Measurements from ENCODE around the gene OR2AJ1. TPM values are rescaled to one million over a fixed set of nuclear protein-coding genes. Genes with fewer than 3 reads are reported as not detected.

OR2AJ1 gene
- total RNA-seq, 2 experiments from 2014 or later, result not detected

DNA sequence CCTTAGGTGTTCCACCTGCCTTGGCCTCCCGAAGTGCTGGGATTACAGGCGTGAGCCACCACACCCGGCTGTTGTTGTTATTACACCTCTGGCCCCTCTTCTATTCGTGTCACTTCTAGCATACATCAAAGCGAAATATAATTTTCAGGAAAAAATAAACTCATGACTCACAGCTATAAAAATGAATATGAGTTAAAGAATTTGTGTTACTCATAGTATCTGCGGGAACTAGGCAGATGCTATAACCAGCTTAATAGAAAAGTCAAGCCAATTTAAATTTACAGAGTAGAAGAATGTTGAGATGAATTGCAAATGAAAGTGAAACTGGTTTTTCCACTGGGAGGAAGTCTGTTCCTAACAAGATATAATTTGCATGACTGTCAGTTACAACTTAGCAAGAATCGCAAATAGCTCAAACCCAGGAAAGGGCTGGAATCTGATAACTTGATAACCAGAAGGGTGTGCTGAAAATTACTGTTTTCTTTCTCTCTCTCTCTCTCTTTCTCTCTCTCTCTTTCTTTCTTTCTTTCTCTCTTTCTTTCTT is 18.1 kb upstream of the OR2AJ1 start:
- Histone ChIP-seq H3K4me2 (ENCODE audit: low read length) (no peak overlapping the region), H3K9me3 (ENCODE audit: low read length) (no peaks in the 10 kb centered on the region), H3K79me2 (ENCODE audit: insufficient read depth, low read depth, low read length) (no peaks in the 10 kb centered on the region), H3K9me2 (ENCODE audit: insufficient read depth, low read length) (no peaks in the 10 kb centered on the region), H2AFZ (ENCODE audit: low read length) (no peak overlapping the region), H3K36me3 (ENCODE audit: insufficient read depth, low read length) (no peaks in the 10 kb centered on the region), H3K4me1 (ENCODE audit: insufficient read depth, low read length, poor library complexity, severe bottlenecking) (no peaks in the 10 kb centered on the region), H3K27ac (ENCODE audit: low read depth, low read length, poor library complexity, severe bottlenecking) (no peak overlapping the region), H3K4me3 (ENCODE audit: low read depth, low read length, poor library complexity, severe bottlenecking) (no peak overlapping the region), H4K20me1 (ENCODE audit: insufficient read depth, low read length) (no peaks in the 10 kb centered on the region)
- POLR2A ChIA-PET, result interaction anchor here (0.6 kb wide), 1 partner anchor 365 kb away, joined by 4 read pairs; no protein-coding TSS in a partner anchor
- DNase-seq (ENCODE audit: low spot score), result no peak
- BruUV-seq (replicated peaks), result no TSS peak
- TF ChIP-seq CTCF (conservative IDR thresholded peaks at IDR 0.05; ENCODE audit: low read length), result no peak
- no peak for TF ChIP-seq EZH2phosphoT487 (IDR thresholded peaks at IDR 0.05; ENCODE audit: borderline replicate concordance, low read depth, low read length)
- CTCF ChIA-PET (ENCODE audit: unreplicated experiment), result no interaction called here
- intact Hi-C loops (cut with micrococcal nuclease; ENCODE audit: unreplicated experiment), result no loop called here

GRCh38 chr1:247908766-247909165 is 15.9 kb upstream of the OR2AJ1 start:
- Histone ChIP-seq H4K20me1 (ENCODE audit: insufficient read depth, low read length) (no peaks in the 10 kb centered on the region), H3K36me3 (ENCODE audit: insufficient read depth, low read length) (no peaks in the 10 kb centered on the region), H3K4me2 (ENCODE audit: low read length) (no peak overlapping the region), H3K4me3 (ENCODE audit: low read depth, low read length, poor library complexity, severe bottlenecking) (no peak overlapping the region), H3K4me1 (ENCODE audit: insufficient read depth, low read length, poor library complexity, severe bottlenecking) (no peaks in the 10 kb centered on the region), H2AFZ (ENCODE audit: low read length) (no peak overlapping the region), H3K79me2 (ENCODE audit: insufficient read depth, low read depth, low read length) (no peaks in the 10 kb centered on the region), H3K9me3 (ENCODE audit: low read length) (no peaks in the 10 kb centered on the region), H3K27ac (ENCODE audit: low read depth, low read length, poor library complexity, severe bottlenecking) (no peak overlapping the region), H3K9me2 (ENCODE audit: insufficient read depth, low read length) (no peaks in the 10 kb centered on the region)
- TF ChIP-seq EZH2phosphoT487 (IDR thresholded peaks at IDR 0.05; ENCODE audit: borderline replicate concordance, low read depth, low read length) (no peak), CTCF (conservative IDR thresholded peaks at IDR 0.05; ENCODE audit: low read length) (no peak)
- CTCF ChIA-PET (ENCODE audit: unreplicated experiment), result no interaction called here
- DNase-seq (ENCODE audit: low spot score), result no peak
- intact Hi-C loops (cut with micrococcal nuclease; ENCODE audit: unreplicated experiment), result no loop called here
- POLR2A ChIA-PET, result no interaction called here
- BruUV-seq (replicated peaks), result no TSS peak

DNA sequence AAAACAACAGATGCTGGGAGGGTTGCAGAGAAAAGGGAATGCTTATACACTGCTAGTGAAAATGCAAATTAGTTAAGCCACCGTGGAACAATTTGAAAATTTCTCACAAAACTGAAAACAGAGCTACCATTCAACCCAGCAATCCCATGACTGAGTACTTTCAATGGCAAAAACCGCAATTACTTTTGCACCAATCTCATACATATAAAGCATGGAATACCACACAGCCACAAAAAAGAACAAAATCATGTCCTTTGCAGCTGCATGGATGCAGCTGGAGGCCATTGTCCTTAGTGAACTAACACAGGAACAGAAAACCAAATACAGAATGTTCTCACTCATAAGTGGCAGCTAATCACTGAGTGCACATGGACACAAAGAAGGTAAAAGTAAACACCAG is 10.9 kb upstream of the OR2AJ1 start:
- no TSS peak for BruUV-seq (replicated peaks)
- H2AFZ ChIP-seq (ENCODE audit: low read length), result no peak overlapping the region
- H3K27ac ChIP-seq (ENCODE audit: low read depth, low read length, poor library complexity, severe bottlenecking), result no peak overlapping the region
- ChIA-PET POLR2A (interaction anchor here (0.6 kb wide), 1 partner anchor 607 kb away, joined by 3 read pairs; no protein-coding TSS in a partner anchor), CTCF (ENCODE audit: unreplicated experiment) (no interaction called here)
- no peak for DNase-seq (ENCODE audit: low spot score)
- H3K79me2 ChIP-seq (ENCODE audit: insufficient read depth, low read depth, low read length), result no peaks in the 10 kb centered on the region
- TF ChIP-seq EZH2phosphoT487 (IDR thresholded peaks at IDR 0.05; ENCODE audit: borderline replicate concordance, low read depth, low read length), result no peak
- no peak for TF ChIP-seq CTCF (conservative IDR thresholded peaks at IDR 0.05; ENCODE audit: low read length)
- H3K9me3 ChIP-seq (ENCODE audit: low read length), result no peaks in the 10 kb centered on the region
- no peaks in the 10 kb centered on the region for H3K4me1 ChIP-seq (ENCODE audit: insufficient read depth, low read length, poor library complexity, severe bottlenecking)
- H3K36me3 ChIP-seq (ENCODE audit: insufficient read depth, low read length), result no peaks in the 10 kb centered on the region
- intact Hi-C loops (cut with micrococcal nuclease; ENCODE audit: unreplicated experiment), result no loop called here
- no peaks in the 10 kb centered on the region for H4K20me1 ChIP-seq (ENCODE audit: insufficient read depth, low read length)
- H3K9me2 ChIP-seq (ENCODE audit: insufficient read depth, low read length), result no peaks in the 10 kb centered on the region
- H3K4me2 ChIP-seq (ENCODE audit: low read length), result no peak overlapping the region
- H3K4me3 ChIP-seq (ENCODE audit: low read depth, low read length, poor library complexity, severe bottlenecking), result no peak overlapping the region
